ENCODE measurements around the gene RAB6A.
"Not testable (repeated sequence)": the region's sequence is repeated elsewhere in the genome, so short reads cannot be mapped to it uniquely, and the experiment has no call there.

The RAB6A gene

GRCh38 chr11:73760679-73761402, at the start of gene RAB6A:
Gene RAB6A, minus strand, starts transcription at chr11:73761074. Its CDS starts 439 bp downstream, at chr11:73760635.
- peak; percentile 99 for DNase-seq (ENCODE audit: low read depth, low spot score)

- no peak for DNase-seq (ENCODE audit: low read depth, low spot score)
Observed at GRCh38 chr11:73810637-73811036, 49.8 kb upstream of the RAB6A start.

- no peak for DNase-seq (ENCODE audit: low read depth, low spot score)
Observed at GRCh38 chr11:73808052-73808451, 47.2 kb upstream of the RAB6A start.

GRCh38 chr11:73804712-73805111, 43.8 kb upstream of the RAB6A start:
- DNase-seq (ENCODE audit: low read depth, low spot score), result no peak

GRCh38 chr11:73801136-73801535, 40.3 kb upstream of the RAB6A start:
- DNase-seq (ENCODE audit: low read depth, low spot score), result no peak

- DNase-seq (ENCODE audit: low read depth, low spot score), result no peak
Observed at GRCh38 chr11:73800276-73800806, 39.5 kb upstream of the RAB6A start.

GRCh38 chr11:73797457-73797856, 36.6 kb upstream of the RAB6A start:
- DNase-seq (ENCODE audit: low read depth, low spot score), result no peak

GRCh38 chr11:73795925-73796632, 35.2 kb upstream of the RAB6A start:
- DNase-seq (ENCODE audit: low read depth, low spot score), result no peak

GRCh38 chr11:73792584-73792983, 31.7 kb upstream of the RAB6A start:
- no peak for DNase-seq (ENCODE audit: low read depth, low spot score)

GRCh38 chr11:73789279-73789670, 28.4 kb upstream of the RAB6A start:
- no peak for DNase-seq (ENCODE audit: low read depth, low spot score)

GRCh38 chr11:73787643-73788558, 27.0 kb upstream of the RAB6A start, which contains the start of gene MRPL48:
Gene MRPL48, plus strand, starts transcription at chr11:73787874. Its CDS starts 98 bp downstream, at chr11:73787972.
- DNase-seq (ENCODE audit: low read depth, low spot score), result peak; percentile 81

- no peak for DNase-seq (ENCODE audit: low read depth, low spot score)
Observed at GRCh38 chr11:73787051-73787642, 26.3 kb upstream of the RAB6A start.

- not testable (repeated sequence) for DNase-seq (ENCODE audit: low read depth, low spot score)
Observed at GRCh38 chr11:73785467-73785866, 24.6 kb upstream of the RAB6A start.

- no peak for DNase-seq (ENCODE audit: low read depth, low spot score)
Observed at GRCh38 chr11:73784734-73785133, 23.9 kb upstream of the RAB6A start.

GRCh38 chr11:73784080-73784634, 23.3 kb upstream of the RAB6A start:
- DNase-seq (ENCODE audit: low read depth, low spot score), result no peak

- no peak for DNase-seq (ENCODE audit: low read depth, low spot score)
Observed at GRCh38 chr11:73783483-73784020, 22.7 kb upstream of the RAB6A start.

- no peak for DNase-seq (ENCODE audit: low read depth, low spot score)
Observed at GRCh38 chr11:73781303-73781702, 20.4 kb upstream of the RAB6A start.

GRCh38 chr11:73779084-73779902, 18.4 kb upstream of the RAB6A start:
- peak; percentile 96 for DNase-seq (ENCODE audit: low read depth, low spot score)

- DNase-seq (ENCODE audit: low read depth, low spot score), result not testable (repeated sequence)
Observed at GRCh38 chr11:73770811-73771210, 9.9 kb upstream of the RAB6A start.

GRCh38 chr11:73766763-73767162, 5.9 kb upstream of the RAB6A start:
- DNase-seq (ENCODE audit: low read depth, low spot score), result no peak
